Stimulated activated CD4-positive, alpha-beta T cell treated with anti-CD3 and anti-CD28 coated beads, TNF-alpha, amount 100 ng/mL, for 4 hours (primary cell): ENCODE measurements around the gene FAM3B.

Experiments
- DNase-seq, 3 experiments: peaks; one replicate each; pipeline ENCODE4 v3.0.0-alpha.2; 2020; ENCODE audit warnings: low read depth in 3 of 3

FAM3B gene

DNA sequence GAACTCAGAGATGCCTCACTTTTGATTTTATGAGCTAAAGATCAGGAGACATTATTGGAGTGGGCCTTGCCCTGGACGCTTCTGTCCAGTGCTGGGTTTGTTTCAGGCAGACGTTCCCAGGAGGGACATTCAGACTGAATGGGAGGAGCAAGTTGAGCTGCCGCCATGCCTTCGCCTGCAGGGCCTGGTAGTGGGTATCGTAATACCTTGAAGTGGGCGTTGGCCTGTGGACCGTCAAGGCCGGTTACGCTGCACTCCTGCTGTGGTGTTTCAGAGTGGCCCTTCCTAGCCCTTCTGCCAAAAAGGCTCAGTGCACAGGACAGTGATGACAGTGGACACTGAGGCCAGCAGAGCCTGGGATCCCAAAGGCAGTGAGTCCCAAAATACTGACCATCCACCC is 1.6 kb downstream of the FAM3B start:
- DNase-seq, result no peak

DNA sequence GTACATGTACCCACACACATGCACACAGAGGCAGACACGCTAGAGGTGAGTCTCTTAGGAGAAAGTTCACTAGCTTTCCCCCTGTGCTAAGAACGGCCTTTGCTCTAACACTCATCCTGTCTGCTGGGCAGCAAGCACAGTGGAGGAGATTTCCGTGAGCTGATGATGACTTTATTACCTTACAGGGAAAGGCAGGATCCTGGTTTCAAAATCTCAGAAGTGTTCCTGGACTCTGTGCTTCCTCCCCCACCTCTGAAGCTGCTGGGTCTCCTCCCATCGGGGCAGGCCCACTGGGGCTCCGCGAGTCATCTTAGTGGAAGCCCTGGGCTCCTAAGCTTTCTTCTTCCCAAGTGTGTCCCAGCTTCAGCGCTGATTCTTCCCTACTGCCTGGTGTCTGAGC is 2.7 kb downstream of the FAM3B start:
- DNase-seq, result no peak

DNA sequence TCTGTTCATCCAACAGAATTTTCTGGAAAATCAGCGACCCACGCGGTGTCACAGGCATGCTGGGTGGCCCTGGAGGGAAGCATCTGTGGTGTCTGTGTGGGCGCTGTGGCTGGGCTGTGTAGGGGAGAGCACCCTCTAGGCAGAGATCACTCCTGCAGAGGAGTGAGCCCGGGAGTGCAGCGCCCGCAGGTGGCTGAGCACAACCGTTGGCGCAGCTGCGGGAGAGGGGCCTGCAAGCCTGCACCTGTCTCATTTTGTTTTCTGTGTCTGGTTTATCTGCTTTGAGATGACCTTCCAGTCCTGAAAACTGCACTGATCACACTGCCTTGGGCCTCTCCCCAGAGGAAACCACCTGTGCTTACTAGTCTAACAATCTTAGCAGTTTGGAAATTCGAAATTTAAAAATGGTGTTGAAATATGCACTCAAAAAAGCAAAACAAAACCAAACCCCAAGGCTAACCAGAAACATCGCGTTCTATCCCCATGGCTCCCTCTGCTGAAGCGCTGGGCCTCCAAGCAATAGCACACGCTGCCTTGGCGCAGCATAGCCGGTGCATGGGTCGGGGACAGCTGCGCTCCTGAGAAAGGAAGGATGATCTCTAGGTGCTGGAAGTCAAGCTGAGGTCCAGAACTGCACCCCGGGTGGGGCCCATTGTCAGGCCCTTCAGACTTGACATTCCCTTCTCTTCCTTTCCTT is 4.8 kb downstream of the FAM3B start:
- DNase-seq, result no peak

DNA sequence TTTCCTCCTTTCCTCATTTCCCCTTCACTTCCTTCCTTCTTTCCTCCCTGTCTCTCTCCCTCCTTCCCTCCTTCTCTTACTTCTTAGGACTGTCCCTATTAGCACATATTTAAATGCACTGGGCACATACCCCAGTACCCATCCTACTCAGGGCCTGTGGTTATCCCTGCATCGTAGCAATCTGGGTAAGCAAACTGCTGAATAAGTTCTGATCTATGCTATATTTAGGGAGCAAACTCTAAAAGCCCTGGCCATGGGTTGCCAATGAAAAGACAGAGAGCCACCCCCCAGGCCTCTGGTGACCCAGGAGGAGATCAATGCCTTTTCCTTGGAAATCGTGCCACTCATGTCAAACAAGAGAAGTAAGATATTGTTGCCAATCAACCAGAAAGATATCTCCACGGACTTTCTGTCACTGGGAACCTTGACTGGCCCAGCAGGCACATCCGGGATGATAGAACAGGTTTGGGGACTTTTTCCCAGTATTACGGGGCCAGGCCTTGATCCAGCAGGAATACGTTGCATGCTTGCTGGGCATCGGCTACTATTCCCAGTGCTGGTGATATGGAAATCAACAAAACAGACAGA is 5.4 kb downstream of the FAM3B start:
- DNase-seq, result no peak

DNA sequence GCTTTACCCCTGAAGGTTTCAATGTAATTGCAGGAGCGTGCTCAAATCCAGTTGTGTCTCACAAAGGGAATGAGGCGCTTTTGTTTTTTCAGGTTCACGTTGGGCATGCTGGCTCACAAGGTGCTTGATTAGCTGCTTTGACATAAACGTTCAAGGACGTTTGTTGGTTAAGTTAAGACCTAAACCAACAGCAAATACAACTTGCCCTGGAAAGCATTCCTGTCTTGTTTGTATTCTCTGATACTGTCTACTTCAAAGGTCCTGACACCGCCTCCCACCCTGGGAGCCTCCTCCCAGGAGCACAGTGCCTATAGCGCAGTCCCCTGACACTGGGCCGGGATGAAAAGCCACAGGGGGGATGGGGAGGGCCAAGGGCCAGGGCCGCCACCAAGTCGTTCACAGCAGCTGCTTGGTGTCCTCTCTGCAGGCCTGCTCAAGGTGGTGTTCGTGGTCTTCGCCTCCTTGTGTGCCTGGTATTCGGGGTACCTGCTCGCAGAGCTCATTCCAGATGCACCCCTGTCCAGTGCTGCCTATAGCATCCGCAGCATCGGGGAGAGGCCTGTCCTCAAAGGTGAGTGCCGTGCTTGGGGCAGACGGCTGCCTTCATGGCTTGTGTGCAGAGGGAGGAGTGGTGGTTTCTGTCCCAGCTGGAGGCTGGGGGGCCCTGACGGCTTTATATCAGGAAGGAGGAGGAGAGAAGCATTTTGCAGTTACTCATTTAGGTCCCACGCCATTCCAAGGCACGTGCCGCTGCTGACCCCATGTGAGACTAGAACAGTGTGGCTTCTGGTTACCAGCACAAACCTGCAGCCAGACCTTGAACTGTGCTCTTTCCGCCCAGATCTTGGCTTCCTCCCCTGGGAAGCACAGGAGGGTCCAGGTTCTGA is 6.1 kb downstream of the FAM3B start:
- no peak for DNase-seq

DNA sequence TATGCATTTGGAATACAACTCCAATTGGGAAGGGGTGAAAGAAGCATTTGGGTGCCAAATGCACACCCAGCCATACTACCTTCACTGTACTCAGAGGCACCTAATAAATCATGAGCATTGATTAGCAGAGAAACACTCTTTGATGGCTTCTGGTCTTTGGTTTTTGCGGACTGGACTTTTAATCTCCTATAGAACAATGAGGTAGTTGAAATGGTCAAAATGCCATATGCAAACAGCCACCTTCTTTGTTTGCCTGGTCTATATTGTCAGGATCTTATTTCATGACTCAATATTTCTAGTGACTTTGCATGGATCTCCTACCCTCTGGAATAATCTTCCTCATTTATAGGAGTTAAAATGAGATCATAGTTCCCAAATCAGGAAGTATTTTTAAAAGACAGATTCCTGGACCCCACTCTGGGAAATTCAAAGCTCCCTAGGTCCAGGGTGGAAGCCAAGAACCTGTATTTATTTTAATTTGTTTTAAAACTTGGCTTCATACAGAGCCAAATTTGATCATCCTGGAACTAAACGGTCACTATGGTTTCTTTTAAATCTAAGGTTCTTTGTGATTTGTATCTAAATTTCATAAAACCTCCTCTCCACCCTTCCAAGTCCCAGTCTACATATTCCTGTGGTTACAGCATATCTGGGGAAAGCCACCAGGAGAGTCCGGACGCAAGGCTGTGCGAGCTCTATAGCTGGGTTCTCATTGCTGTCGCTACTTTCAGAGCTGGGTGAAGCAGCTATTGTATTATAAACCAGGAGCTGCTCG is 8.7 kb downstream of the FAM3B start:
- no peak for DNase-seq

DNA sequence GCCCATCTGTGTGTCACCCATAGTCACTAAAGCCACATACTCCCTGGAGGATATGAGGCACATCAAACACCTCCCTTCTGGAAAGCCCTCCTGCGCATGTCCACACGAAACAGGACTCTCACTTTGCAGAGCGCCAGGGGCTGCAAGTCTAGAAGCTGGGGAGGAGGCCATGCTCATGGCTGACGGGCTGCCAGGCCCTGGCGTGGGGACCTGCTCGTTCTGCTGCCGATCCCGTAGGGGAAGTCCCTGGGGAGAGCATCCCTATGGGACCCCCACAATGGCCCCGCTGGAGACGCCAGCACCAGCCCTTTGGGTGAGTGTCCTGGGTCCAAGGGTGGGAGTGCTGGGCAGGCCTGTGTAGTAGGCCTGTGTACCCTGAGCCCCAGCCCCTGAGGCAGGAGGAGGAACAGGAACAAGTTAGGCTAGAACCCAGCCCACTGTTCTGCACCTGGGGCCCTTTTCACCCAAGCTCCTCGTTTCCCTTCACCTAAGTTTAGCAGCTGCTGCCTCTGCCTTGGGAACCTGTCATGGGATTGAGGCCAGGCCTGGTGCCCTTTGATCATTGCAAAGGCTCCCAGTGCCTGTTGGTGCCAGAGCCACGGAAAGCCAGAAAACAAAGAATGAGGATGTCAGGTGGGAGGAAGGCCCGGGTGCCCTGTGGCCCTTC is 9.9 kb downstream of the FAM3B start:
- no peak for DNase-seq

DNA sequence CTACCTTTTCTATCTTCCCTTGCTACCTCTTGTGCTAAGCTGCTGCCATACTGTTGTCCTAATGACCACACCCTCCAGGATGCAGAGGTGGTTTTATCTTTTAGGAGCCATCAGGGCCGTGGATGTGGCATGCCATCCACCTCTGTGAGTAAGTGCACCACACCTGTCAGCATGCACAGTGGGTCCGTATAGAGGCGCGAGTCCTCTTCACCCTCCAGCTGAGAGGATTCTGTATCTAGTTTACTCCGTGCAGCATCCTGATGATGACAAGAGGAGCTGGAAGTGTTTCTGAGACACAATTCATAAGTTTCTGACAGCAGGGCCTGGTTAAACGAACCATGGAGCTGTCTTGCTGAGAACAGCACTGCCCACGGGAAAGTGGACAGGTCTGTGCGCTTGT is 11.2 kb downstream of the FAM3B start:
- no peak for DNase-seq

DNA sequence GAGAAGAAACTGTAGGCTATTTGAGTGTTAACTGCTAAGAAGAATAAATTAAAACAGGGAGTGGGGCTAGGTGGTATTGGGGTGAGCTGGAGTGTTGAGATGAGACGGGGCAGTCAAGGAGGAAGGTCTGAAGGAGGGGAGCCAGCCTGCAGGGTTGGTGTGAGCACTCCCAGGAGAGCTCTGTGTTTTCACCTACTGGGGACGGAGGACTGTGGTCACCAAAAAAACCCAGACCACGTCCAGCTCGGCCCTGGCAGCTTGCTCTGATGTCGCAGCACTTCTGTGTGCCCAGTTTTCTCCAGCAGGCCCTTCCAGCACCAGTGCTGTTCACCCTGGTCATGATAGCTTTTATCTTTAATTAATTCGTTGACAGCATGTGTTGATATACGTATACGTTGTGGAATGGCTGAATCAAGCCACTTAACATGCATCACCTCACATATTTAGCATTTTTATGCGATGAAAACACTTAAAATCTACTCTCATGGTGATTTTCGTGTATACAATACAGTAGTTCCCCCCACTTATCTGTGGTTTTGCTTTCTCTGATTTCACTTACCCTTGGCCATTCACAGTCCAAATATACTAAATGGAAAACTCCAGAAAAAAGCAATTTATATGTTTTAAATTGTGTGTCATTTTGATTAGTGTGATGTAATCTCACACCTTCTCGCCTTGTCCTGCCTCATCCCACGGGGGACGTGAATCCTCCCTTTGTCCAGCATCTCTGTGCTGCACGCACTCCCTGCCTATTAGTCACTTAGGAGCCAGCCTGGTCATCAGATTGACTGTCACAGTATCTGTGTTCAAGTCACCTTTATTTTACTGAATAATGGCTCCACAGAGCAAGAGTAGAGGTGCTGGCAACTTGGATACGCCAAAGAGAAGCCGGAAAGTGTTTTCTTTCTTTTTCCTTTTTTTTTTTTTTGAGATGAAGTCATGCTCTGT is 12.3 kb downstream of the FAM3B start:
- no peak for DNase-seq

DNA sequence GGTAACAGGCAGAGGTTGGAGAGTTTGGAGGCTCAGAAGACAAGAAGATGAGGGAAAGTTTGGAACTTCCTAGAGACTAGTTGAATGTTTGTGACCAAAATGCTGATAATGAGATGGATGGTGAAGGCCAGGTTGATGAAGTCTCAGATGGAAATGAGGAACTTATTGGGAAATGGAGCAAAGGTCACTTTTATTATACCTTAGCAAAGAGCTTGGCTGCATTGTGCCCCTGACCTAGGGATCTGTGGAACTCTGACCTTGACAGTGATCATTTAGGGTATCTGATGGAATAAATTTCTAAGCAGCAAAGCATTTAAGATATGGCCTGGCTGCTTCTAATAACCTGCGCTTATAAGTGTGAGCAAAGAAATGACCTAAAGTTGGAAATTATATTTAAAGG is 17.2 kb downstream of the FAM3B start:
- no peak for DNase-seq

DNA sequence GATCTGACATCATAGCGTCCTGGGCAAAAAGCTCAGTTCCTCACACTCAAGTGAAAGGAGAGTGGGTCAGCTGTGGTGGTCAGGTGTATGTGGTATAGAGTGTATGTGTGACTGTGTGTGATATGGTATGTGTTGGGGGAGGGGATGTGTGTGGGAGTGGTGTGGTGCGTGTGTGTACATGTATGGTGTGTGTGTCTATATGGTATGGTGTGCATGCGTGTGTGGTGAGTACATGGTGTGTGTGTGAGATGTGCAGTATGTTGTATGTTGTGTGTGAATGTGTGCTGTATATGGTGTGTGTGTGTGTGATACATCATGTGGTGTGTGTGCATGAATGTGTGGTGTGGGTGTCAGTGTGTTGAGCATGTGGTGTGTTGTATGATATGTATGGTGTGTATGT is 20.9 kb downstream of the FAM3B start:
- no peak for DNase-seq

DNA sequence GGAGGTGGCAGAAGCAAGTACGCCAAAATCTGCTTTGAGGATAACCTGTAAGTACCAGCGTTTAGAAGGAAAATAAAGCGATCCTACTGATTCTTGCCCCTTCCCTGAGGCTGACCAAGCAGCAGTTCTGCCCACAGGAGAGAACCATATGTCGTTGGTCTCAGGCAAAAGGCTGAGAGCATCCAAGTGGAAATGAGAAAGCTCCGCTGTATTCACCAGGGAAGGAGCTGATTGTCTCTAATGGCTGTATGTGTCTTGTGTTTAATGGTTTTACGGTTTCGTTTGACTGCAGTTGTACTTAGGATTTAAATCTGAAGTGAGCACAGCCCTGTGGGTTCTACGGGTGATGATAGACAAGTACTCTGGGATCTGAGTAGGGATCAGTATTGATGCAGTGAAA is 21.9 kb downstream of the FAM3B start:
- DNase-seq, result no peak

DNA sequence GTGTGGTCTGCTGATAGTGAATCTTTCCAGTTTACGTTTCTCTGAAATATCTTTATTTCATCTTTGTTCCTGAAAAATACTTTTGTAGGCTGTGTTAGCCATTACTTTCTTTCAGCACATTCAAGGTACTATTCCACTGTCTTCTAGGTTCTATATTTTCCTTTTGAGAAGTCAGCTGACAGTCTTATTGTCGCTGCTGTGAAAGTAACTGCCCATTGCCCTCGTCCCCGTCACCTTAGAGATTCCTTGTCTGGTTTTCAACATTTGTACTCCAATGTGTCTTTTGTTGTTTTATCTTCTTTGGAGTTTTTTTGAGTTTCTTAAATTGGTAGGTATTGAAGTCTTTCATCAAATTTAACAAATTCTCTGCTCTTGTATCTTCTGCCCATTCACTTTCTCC is 25.4 kb downstream of the FAM3B start:
- no peak for DNase-seq

DNA sequence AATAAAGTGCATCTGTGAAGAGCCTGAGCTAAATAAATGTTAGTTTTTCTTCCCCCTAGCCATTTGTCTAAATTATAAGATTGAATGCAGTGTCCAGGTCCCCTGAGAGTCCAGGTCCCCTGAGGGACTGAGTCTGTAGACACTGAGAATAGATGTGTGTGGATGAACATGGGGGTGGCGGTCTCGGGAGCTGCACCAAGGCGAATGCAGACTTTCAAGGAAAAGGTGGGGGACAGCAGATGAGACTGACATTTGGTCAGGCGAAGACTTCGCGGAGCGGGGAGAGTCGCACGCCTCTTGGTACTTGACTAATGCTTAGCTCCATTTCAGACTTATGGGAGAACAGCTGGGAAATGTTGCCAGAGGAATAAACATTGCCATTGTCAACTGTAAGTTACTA is 27.5 kb downstream of the FAM3B start:
- no peak for DNase-seq

DNA sequence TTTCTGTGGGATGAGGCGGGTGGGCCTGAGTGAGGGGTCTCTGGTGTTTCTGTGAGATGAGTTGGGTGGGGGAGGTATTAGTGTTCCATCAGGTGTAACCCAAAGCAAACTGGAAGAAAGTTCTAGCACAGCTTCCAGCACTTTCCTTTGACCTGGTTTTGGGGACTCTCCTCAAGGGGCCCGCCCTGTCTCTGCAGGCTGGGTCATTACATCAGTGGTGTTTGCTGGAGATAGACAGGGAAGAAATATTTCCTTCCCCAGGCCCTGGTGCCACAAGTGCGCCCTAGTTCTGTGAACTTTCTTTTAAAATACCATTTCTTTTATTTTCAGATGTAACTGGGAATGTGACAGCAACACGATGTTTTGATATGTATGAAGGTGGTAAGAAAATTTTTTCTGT is 28.8 kb downstream of the FAM3B start:
- DNase-seq, result no peak

DNA sequence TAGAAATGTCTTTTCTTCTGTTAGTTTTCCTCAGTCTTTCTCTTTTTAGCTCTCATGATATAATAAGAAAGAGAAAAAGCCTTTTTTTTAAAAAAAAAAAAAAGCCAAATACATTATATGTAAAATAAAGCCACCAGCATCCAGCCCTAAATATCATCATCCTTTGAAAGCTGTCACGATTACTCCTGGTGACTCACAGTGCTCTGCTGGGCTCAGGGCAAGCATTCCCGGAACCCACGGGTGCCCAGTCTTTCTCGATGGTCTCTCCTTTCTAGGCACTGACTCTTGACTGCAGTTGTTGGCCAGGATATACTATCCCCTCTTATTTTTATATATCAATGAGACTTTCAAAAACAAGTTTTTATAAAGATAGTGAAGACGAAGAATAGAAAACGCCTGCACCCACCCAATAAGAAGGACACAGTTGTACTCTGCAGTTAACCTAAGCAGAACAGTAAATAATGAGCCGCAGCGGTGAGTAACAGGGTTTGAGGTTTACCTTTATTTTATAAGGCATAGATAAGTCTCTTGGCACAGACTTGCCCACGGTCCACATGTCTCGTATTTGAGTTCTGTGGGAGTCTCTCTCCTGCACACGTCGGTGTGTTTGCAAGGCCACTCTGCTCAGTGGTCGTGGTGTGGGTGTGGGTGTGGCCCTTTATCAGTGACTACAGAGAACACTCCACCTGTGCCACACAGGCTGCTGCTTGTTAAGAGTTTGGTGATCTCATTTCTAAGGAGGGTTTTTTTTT is 29.5 kb downstream of the FAM3B start:
- DNase-seq, result no peak

DNA sequence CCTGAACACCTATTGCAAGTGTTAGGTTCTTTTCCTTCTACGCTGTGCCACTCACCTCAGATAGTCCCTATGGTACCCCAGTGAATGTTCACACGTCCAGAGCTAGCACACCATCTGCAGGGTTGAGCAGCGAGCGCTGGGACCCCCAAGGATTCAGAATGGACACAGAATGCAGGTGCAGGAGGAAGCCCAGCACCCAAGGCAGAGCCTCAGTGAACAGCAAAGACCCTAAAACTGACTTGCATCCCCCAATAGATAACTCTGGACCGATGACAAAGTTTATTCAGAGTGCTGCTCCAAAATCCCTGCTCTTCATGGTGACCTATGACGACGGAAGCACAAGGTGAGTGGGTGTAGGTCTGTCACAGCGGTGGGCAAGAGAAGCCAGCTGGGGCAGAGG is 30.2 kb downstream of the FAM3B start:
- no peak for DNase-seq

DNA sequence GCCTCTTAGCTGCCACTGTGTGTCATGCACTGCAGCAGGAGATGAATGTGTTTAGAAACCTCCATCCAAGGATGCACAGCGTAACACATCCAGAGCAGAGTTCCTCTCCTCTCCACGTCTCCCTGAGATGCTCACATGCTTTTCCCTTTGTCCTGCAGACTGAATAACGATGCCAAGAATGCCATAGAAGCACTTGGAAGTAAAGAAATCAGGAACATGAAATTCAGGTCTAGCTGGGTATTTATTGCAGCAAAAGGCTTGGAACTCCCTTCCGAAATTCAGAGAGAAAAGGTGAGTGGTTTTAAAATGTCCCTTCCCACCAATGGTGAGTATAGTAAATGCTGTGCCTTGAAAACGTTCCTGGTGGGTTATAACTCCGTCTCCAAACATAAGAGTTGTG is 31.8 kb downstream of the FAM3B start:
- no peak for DNase-seq

DNA sequence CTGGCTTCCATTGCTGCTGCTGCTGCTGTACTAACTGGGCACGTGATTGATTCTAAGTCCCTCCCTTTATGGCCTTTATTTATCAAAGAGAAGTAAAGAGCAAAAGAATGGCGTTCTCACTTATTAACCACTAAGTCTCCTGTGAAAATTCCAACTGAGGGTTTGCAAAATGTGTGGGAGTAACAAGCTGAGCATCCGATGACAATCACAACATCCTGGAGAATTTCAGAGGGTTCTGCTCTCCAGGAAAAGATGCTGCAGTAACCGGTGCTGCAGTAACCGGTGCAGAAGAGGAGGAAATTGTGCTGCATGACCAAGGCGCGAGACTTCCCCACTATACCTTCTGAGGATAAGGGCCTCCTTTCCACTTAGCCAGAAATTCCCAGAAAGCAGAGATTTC is 32.5 kb downstream of the FAM3B start:
- no peak for DNase-seq
